ENCODE results near the gene C11orf91.
"Not testable (repeated sequence)": the region's sequence is repeated elsewhere in the genome, so short reads cannot be mapped to it uniquely, and the experiment has no call there.

Gene C11orf91

GRCh38 chr11:33668468-33668825 is 32.2 kb downstream of the C11orf91 start:
- DNase-seq = no peak

DNA sequence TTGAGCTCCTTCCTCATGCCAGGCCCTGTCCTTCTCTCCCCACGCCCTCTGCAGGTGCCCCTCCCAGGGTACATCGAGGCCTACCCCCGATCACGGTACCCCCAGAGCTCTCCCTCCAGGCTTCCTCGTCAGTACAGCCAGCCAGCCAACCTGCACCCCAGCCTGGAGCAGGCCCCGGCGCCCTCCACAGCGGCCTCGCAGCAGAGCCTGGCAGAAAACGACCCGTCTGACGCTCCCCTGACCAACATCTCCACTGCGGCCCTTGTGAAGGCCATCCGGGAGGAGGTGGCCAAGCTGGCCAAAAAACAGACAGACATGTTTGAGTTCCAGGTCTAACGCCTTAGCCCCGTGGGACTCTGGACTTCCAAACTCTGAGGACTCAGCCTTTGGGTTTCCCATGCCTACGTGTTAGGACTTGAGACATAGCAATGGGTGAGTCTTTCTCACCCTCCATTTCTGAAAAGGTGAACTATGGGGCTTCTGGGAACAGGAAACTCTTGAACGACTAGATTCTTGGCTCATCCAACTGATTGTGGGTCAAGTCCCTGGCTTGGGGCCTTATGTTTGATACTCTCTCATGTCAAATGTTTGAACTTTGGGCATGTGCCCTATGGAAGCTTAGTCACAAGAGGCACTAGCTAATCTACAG is 32.7 kb downstream of the C11orf91 start:
- no peak for DNase-seq

DNA sequence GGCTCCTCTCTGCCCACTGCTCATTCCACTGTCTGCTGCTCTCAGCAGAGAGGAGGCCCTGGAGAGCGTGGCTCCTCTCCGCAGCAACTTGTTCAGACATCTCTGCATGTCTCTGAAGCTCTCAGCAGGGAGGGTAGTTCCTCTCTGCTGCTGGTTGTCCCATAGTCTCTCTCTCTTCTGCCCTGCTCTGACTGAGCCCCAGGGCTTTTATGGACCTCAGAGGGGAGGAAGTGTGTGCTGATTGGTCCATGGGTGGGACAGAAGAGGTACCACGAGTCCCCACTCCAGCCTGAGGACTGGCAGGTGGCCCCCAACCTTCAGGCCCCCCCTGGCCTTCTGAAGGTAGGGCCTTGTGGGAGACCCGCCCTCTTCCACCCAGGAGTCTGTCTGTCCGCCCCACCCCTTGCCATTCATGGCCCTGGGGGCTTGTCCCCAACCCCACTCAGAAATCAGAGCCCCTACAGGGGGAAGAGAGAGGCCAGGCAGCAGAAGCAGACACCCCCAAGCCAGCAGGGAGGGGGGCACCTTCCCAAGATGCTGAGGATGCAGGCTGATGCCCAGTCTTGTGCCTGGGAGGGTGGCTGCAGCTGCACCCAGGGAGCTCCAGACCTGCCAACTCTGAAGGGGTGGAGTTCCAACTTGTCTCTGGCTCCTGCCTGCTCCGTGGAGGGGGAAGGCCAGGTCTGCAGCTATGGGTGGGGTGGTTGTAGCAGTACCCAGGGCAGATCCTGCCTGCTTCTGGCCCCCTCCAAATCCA is 35.1 kb downstream of the C11orf91 start:
- DNase-seq = no peak

DNA sequence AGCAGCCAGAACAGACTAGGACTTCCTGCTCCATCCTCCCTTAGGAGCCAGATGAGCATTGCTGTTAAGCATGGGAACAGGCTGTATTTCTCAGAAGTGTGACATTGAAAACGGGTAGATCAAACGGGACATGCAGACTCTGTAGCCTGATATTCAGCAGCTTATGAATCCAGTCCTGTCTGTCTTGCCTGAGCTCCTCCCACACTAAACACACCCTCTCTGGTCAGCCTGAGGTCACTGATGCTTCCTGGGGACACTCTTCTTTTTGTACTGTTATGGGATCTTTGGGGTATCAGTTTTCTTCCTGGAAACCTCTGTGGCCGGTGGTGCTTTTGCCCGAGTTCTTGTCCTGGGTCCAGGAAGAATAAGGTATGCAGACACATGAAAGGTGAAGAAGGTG is 35.8 kb downstream of the C11orf91 start:
- DNase-seq = no peak

GRCh38 chr11:33664166-33664565 is 36.5 kb downstream of the C11orf91 start:
- no peak for DNase-seq

- DNase-seq = no peak
Measured at GRCh38 chr11:33663121-33663520, 37.5 kb downstream of the C11orf91 start.

DNA sequence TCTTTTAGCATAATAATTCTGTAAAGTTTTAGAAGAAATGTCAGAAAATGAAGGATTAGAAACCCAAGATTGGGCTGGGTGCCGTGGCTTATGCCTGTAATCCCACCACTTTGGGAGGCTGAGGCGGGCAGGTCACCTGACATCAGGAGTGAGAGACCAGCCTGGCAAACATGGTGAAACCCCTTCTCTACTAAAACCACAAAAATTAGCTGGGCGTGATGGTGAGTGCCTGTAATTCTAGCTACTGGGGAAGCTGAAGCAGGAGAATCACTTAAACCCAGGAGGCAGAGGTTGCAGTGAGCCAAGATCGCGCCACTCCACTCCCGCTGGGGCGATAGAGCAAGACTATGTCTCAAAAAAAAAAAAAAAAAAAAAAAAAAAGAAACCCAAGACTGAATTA is 39.1 kb downstream of the C11orf91 start:
- not testable (repeated sequence) for DNase-seq

DNA sequence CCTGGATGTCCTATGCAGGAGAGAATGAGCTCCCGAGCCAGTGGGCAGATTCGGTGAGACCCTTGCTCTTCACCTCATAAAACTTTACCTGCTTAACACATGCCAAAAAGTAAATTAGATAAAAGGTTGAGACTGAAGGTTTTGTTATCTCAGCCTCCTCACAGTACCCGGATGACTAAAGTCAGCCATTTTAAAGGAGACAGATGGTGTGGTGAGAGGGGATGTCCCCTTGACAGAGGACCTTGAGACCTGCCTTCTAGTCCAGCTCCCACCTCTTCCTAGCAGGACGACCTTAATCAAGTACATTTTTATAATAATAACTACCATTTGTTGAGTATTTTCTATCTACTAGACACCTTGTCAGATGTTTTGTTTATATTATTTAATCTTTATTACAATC is 39.7 kb downstream of the C11orf91 start:
- no peak for DNase-seq

DNA sequence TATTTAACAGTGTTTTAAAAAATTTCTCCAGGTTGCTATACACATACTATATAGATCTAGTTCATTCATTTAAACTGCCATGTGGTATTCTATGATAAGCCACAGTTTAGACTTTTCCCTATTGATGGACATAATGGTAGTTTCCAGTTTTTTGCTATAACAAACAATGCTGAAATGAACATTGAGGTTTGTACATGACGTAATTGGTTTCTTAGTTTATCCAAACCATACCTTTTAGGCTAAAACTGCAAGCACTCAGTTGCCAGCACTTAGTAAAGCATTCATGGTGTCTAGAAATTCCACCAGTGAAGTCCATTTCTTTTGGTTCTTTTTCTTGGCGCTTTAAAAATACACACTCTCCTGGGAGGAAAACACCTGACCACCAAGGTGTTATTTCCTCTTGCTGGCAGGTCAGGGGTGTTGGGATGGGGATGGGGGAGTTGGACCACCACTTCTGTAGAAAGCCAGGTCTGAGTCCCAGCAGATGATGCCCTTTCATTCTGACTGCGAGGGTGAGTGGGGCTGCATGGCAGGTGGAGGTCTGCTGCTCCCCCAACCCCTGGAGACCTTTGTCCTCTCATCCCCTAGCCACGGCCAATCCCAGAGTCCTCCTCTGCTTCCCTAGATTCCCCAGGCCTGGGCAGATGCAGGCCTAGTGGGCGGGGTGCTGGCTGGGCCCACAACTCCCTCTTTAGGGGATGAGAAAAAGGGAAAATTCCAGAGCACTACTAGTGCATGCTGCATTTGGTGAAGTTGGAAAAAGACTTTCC is 41.1 kb downstream of the C11orf91 start:
- no peak for DNase-seq

DNA sequence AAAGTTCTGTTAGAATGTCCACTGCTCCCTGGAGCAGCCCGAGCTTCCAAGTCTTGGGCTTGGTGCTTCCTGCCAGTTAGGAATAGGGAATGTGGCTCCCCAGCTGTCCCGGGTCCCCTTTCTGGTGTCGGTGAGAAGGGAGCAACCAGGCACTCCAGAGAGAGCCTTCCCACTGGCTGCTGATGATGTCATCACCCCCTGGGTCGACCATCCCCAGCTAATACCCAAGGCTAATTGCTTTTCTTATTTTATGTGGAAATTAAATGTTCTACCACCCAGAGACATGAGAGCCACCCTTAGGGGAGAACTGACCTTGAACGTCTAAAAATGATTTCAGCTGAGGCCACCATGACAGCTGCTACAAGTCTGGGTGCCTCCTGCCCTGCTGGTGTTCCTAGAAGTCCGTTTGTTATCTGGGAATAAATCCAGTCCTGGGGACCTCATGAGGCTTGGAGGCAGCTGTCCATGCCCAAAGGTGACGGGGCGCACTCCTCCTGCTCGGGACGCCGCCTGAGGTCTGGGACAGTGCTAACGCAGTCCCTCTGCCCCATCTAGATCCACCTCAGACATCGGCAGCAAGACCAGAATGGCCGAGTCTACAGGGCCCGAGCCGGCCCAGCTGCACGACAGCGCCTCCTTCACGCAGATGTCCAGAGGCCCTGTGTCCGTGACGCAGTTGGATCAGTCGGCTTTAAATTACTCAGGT is 42.3 kb downstream of the C11orf91 start:
- no peak for DNase-seq

GRCh38 chr11:33657757-33658156 is 42.9 kb downstream of the C11orf91 start:
- DNase-seq = no peak

- DNase-seq = no peak
Measured at GRCh38 chr11:33656768-33657167, 43.9 kb downstream of the C11orf91 start.

DNA sequence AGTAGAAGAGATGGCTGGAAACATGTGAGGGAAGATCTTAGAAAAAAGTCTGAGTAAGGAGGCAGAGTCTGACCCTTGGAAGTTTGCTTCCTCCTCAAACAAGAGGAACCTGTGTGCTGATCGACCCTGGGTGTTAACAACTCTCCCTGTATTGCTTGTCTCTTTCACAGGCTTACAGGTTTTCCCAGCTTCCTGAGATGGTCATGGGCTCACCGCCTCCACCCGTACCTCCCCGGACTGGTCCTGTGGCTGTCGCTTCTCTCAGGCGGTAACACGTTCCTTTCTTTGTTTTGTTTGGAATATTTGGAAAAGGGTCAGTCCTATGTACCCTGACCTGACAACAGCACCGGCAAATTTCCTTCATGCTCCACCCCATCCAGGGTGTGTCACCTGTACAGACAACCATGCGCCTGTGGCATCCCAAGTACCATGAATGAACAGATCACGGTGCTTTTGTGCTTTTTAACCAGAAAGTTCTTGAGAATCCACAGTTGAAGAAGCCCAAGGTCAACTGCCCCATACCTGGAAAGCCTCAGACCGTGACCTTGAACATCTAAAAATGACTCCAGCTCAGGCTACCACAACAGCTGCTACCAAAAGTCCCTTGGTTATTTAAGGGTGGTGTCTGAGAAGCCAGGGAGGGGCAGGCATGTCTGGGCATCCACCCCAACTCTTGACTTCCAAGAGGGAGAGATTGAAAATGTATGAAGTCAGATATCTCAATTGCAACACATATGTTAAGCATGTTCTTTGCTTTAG is 44.6 kb downstream of the C11orf91 start:
- DNase-seq = no peak

GRCh38 chr11:33654594-33654993 is 46.0 kb downstream of the C11orf91 start:
- no peak for DNase-seq

DNA sequence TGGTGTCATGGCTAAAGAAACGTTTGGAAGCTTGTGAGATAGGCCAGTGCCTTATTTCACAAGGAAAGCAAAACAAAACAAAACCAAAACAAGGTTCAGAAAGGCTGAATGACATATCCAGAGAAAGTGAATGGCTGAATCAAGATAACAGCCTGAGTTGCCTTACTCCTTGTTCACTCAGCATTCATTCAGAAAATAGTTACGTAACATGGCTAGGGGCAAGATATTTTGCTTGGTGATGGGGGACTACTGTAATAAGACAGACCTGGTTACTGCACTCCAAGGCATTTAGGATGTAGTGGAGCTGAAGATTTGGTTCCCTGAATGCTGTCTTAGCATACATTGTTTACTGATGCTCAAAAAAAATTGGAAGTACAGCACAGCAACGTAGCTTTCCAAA is 47.7 kb downstream of the C11orf91 start:
- DNase-seq = no peak

GRCh38 chr11:33652431-33652830 is 48.2 kb downstream of the C11orf91 start:
- no peak for DNase-seq

DNA sequence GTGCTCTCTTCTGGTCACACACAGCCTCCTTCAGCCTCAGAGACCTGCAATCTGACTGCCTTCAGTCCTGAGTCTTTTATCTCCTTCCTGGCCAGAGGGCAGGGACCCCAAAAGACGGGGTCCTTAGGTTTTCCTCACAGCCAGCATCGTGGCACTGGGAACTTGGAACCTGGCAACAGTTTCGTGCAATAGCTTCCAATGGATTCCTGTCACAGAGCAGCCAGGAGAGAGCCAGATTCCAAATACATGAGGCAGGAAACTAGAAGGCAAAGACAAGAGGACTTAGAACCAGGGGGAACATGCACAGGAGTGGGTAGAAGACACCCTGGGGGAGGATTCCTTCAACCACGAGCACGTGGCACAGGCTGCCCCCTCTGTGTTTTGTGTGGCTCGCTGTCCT is 48.6 kb downstream of the C11orf91 start:
- DNase-seq = no peak

- no peak for DNase-seq
Measured at GRCh38 chr11:33651555-33651954, 49.1 kb downstream of the C11orf91 start.

GRCh38 chr11:33649944-33650343 is 50.7 kb downstream of the C11orf91 start:
- no peak for DNase-seq

Measured in NCI-H510A treated with DMSO at 0.1 percent for 48 hours (cell line).